ENCODE results near the gene PHC1. TPM values are rescaled to one million over a fixed set of nuclear protein-coding genes. Genes with fewer than 3 reads are reported as not detected.

The PHC1 gene
- total RNA-seq, 1 donor from 2014 or later: 46.4 TPM

DNA sequence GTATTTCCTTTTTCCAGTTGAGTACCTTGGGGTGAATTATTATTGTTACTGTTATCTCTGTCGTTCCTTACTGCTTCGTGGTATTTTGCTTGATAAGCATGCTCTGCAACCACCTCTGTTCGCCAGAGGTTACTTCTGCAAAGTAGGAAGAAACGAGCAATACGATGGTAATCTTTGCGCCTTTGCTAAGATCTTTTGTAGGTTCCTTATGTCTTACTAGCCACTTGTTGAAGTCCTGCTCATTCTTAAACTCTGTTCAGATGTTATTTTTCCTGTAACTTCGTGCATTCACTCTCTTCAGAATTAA lies 35.9 kb downstream of the PHC1 start:
- intact Hi-C loops (cut with DNase I): loop anchor here (2.0 kb wide), 1 partner anchor 91 kb away; no protein-coding TSS in a partner anchor
- DNase-seq (ENCODE audit: extremely low spot score in 2 of 2): no peak
- H3K4me3 ChIP-seq: peak overlapping the region; percentile 63 to 64
- peak overlapping the region; percentile 97 for H3K27ac ChIP-seq
- no peaks in the 10 kb centered on the region for H3K9me3 ChIP-seq
- H3K27me3 ChIP-seq: no peaks in the 10 kb centered on the region
- H3K4me1 ChIP-seq: peaks cover 32% of the 10 kb centered on the region
- TF ChIP-seq, protein P1, sequence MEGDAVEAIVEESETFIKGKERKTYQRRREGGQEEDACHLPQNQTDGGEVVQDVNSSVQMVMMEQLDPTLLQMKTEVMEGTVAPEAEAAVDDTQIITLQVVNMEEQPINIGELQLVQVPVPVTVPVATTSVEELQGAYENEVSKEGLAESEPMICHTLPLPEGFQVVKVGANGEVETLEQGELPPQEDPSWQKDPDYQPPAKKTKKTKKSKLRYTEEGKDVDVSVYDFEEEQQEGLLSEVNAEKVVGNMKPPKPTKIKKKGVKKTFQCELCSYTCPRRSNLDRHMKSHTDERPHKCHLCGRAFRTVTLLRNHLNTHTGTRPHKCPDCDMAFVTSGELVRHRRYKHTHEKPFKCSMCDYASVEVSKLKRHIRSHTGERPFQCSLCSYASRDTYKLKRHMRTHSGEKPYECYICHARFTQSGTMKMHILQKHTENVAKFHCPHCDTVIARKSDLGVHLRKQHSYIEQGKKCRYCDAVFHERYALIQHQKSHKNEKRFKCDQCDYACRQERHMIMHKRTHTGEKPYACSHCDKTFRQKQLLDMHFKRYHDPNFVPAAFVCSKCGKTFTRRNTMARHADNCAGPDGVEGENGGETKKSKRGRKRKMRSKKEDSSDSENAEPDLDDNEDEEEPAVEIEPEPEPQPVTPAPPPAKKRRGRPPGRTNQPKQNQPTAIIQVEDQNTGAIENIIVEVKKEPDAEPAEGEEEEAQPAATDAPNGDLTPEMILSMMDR (IDR thresholded peaks at IDR 0.05): no peak
- TF ChIP-seq POLR2AphosphoS5 (IDR thresholded peaks at IDR 0.05; ENCODE audit: insufficient read depth in 1 of 2, low read depth in 1 of 2): no peak
- TF ChIP-seq POLR2A (IDR thresholded peaks at IDR 0.05): no peak
- peaks cover 0 to 6% of the 10 kb centered on the region in 2 donors for H3K36me3 ChIP-seq

DNA sequence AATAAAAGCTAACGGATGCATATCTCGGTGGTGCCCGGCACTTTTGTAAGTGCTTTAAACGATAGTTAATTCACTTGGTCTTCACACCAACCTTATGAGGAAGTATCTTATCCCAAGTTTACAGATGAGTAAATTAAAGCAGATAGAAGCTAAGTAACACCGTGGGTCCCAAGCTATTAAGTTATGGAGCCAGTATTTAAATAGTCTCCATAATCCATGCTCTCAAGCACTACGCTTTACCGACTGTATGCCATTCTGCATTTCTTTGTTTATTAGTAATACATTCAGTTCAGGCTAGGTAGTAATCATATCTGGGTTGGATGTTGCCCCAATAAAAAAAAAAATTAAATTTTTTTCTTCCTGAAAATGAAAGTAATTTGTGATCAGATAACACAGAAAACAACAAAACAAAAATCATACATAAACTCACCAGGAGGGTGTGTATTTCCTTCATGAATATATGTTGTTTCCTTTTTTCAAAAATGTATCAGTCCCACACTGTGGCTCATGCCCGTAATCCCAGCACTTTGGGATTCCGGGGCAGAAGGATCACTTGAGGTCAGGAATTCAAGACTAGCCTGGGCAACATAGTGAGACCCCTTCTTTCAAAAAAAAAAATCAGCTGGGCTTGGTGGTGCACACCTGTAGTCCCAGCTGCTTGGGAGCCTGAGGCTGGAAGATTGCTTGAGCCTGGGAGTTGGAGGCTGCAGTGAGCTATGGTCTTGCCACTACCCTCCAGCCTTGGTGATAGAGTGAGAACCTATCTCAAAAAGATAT lies 36.6 kb downstream of the PHC1 start:
- TF ChIP-seq POLR2AphosphoS5 (IDR thresholded peaks at IDR 0.05; ENCODE audit: insufficient read depth in 1 of 2, low read depth in 1 of 2): no peak
- TF ChIP-seq, protein P1 (IDR thresholded peaks at IDR 0.05): peak in 1 of 3 experiments; percentile 8
- intact Hi-C loops (cut with DNase I): loop anchor here (2.0 kb wide), 1 partner anchor 90 kb away; no protein-coding TSS in a partner anchor
- no peaks in the 10 kb centered on the region for H3K27me3 ChIP-seq

DNA sequence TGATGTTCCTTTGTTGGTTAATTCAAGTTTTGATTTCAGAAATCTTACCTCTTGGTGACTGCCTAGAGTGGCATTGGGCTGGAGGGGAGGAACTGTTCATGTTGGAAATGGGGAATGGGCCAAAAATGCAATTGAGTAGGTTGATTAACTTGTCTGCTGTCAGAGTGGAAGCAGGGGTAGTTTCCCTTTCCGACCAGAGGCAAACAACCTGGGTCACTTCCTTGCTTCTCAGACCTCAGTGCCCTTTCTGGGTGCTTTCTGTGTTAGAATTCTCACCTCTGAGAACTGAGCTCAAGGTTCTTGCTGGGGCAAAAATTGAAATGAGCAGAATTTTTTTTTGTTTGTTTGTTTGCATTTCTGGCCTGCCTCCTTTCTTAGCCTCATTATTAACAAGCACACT lies 37.4 kb downstream of the PHC1 start:
- intact Hi-C loops (cut with DNase I): loop anchor here (2.0 kb wide), 1 partner anchor 89 kb away; no protein-coding TSS in a partner anchor

More for the DNA sequence above, 36.6 kb downstream of the PHC1 start:
- no peaks in the 10 kb centered on the region for H3K36me3 ChIP-seq
- peaks cover 32% of the 10 kb centered on the region for H3K4me1 ChIP-seq
- H3K27ac ChIP-seq: peak overlapping the region; percentile 97
- no peak for DNase-seq (ENCODE audit: extremely low spot score in 2 of 2)
- no peaks in the 10 kb centered on the region for H3K9me3 ChIP-seq
- H3K4me3 ChIP-seq: peak overlapping the region; percentile 63 to 64

DNA sequence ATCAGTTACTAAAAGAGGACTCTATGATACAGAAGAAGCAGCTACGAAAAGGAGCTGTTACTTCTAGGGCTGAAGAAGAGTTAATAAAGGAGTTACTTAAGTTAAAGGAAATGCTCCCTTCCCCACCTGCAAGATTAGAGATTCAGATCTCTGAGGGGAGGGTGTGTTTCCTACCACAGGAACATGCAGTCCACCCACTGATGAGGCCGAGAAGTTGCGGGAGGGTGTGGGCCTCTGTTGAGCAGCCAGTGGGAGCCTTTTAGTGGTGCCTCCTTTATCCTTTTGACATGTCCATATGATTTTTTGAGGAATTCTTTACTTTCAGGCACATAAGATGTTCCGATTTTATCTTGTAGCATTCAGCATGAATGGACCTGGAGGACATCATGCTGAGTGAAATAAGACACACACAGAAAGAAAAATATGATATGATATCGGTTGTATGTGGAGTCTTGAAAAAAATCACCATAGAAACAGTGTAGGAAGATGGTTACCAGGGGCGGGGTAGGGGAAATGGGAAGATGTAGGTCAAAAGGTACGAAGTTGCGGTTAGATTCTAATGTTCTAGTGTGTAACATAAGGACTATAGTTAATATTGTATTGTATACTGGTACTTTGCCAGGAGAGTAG lies 39.6 kb downstream of the PHC1 start:
- intact Hi-C loops (cut with DNase I): no loop called here
- H3K36me3 ChIP-seq: no peaks in the 10 kb centered on the region
- no peaks in the 10 kb centered on the region for H3K9me3 ChIP-seq
- no peak overlapping the region for H3K4me3 ChIP-seq
- DNase-seq (ENCODE audit: extremely low spot score in 2 of 2): no peak
- TF ChIP-seq, protein P1 (IDR thresholded peaks at IDR 0.05): no peak
- TF ChIP-seq POLR2A (IDR thresholded peaks at IDR 0.05) (no peak), POLR2AphosphoS5 (IDR thresholded peaks at IDR 0.05; ENCODE audit: insufficient read depth in 1 of 2, low read depth in 1 of 2) (no peak)
- no peaks in the 10 kb centered on the region for H3K27me3 ChIP-seq
- H3K27ac ChIP-seq: no peak overlapping the region
- H3K4me1 ChIP-seq: peaks cover 12% of the 10 kb centered on the region

More for the DNA sequence above, 37.4 kb downstream of the PHC1 start:
- Histone ChIP-seq H3K9me3 (no peaks in the 10 kb centered on the region), H3K27ac (no peak overlapping the region), H3K36me3 (no peaks in the 10 kb centered on the region), H3K27me3 (no peaks in the 10 kb centered on the region), H3K4me1 (peaks cover 32% of the 10 kb centered on the region), H3K4me3 (no peak overlapping the region)
- no peak for DNase-seq (ENCODE audit: extremely low spot score in 2 of 2)
- TF ChIP-seq POLR2AphosphoS5 (IDR thresholded peaks at IDR 0.05; ENCODE audit: insufficient read depth in 1 of 2, low read depth in 1 of 2) (no peak), POLR2A (IDR thresholded peaks at IDR 0.05) (no peak)
- TF ChIP-seq, protein P1 (IDR thresholded peaks at IDR 0.05): no peak

DNA sequence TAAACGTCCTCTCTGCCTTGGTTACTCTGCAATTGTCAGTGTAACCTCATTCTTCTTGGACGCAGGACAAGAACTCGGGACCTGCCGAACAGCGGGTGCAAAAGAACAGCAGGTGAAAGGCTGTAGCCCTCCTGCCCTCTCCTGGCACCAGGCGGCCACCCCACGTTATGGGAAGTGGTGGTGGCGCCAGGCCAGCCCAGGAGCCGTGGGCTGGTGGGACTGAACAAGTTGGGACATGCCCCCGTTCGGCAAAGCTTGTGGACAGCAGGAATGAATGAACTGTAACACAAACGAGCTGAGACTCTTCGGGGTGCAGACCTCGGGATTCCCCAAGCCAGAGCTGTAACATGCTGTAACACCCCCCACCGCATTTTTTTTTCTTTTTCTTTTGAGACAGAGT lies 41.8 kb downstream of the PHC1 start:
- H3K27me3 ChIP-seq: no peaks in the 10 kb centered on the region
- H3K27ac ChIP-seq: no peak overlapping the region
- H3K9me3 ChIP-seq: no peaks in the 10 kb centered on the region
- no peaks in the 10 kb centered on the region for H3K36me3 ChIP-seq
- TF ChIP-seq POLR2AphosphoS5 (IDR thresholded peaks at IDR 0.05; ENCODE audit: insufficient read depth in 1 of 2, low read depth in 1 of 2) (no peak), POLR2A (IDR thresholded peaks at IDR 0.05) (no peak)
- TF ChIP-seq, protein P1 (IDR thresholded peaks at IDR 0.05): no peak
- intact Hi-C loops (cut with DNase I): no loop called here
- no peak for DNase-seq (ENCODE audit: extremely low spot score in 2 of 2)
- no peak overlapping the region for H3K4me3 ChIP-seq
- H3K4me1 ChIP-seq: peaks cover 4% of the 10 kb centered on the region

Measured in vagina (tissue), 2 donors.